Astrocyte (in vitro differentiated cells and primary cell): ENCODE measurements around the gene IL24. TPM values are rescaled to one million over a fixed set of nuclear protein-coding genes. Genes with fewer than 3 reads are reported as not detected.

ENCODE experiments used
- DNase-seq: peaks from one replicate; pipeline ENCODE4 v3.0.0-alpha.2; 2010; ENCODE audit warnings: low read depth
- FAIRE-seq: peaks from 2 replicates; lab custom pipeline; 2011; peaks lifted over from hg19 to GRCh38; lab: Jason Lieb, UNC
- H2AFZ ChIP-seq: 2 replicates; pipeline ENCODE4 v1.6.0; 2012; ENCODE audit warnings: low read depth, low read length, inconsistent platforms
- H3K27ac ChIP-seq: 2 replicates; pipeline ENCODE4 v1.5.1; 2011; ENCODE audit warnings: low read depth, low read length, inconsistent platforms
- H3K27me3 ChIP-seq: 2 replicates; pipeline ENCODE4 v1.6.0; 2011; ENCODE audit warnings: low read length, inconsistent platforms; ENCODE audit not compliant: insufficient read depth
- H3K36me3 ChIP-seq: 2 replicates; pipeline ENCODE4 v1.5.1; 2011; ENCODE audit warnings: low read length, inconsistent platforms; ENCODE audit not compliant: insufficient read depth
- H3K4me1 ChIP-seq: 2 replicates; pipeline ENCODE4 v1.5.1; 2011; ENCODE audit warnings: low read length, inconsistent platforms; ENCODE audit not compliant: insufficient read depth
- H3K4me2 ChIP-seq: 2 replicates; pipeline ENCODE4 v1.6.0; 2012; ENCODE audit warnings: low read length, inconsistent platforms
- H3K4me3 ChIP-seq: 2 replicates; pipeline ENCODE4 v1.5.1; 2011; ENCODE audit warnings: low read depth, mild to moderate bottlenecking, low read length, inconsistent platforms; ENCODE audit not compliant: insufficient read depth
- H3K79me2 ChIP-seq: 2 replicates; pipeline ENCODE4 v1.6.0; 2012; ENCODE audit warnings: mild to moderate bottlenecking, low read length, inconsistent platforms; ENCODE audit not compliant: insufficient read depth
- H3K9ac ChIP-seq: 2 replicates; pipeline ENCODE4 v1.6.0; 2012; ENCODE audit warnings: mild to moderate bottlenecking, low read length, inconsistent platforms
- H3K9me3 ChIP-seq: 2 replicates; pipeline ENCODE4 v1.5.1; 2012; ENCODE audit warnings: low read depth, mild to moderate bottlenecking, low read length, inconsistent platforms; ENCODE audit not compliant: insufficient read depth
- H4K20me1 ChIP-seq: 2 replicates; pipeline ENCODE4 v1.6.0; 2012; ENCODE audit warnings: low read length, inconsistent platforms; ENCODE audit not compliant: insufficient read depth
- H3K27ac Mint-ChIP-seq: one replicate; pipeline ENCODE4 v1.8.0; 2021; ENCODE audit warnings: mild to moderate bottlenecking, mixed read lengths; ENCODE audit not compliant: unreplicated experiment
- H3K27me3 Mint-ChIP-seq: one replicate; pipeline ENCODE4 v1.8.0; 2021; ENCODE audit warnings: low read depth, mixed read lengths; ENCODE audit not compliant: unreplicated experiment
- H3K36me3 Mint-ChIP-seq: one replicate; pipeline ENCODE4 v1.8.0; 2021; ENCODE audit warnings: low read depth, mixed read lengths; ENCODE audit not compliant: unreplicated experiment
- H3K4me1 Mint-ChIP-seq: one replicate; pipeline ENCODE4 v1.8.0; 2021; ENCODE audit warnings: low read depth, mixed read lengths; ENCODE audit not compliant: unreplicated experiment
- H3K4me3 Mint-ChIP-seq: one replicate; pipeline ENCODE4 v1.8.0; 2021; ENCODE audit warnings: mild to moderate bottlenecking, moderate library complexity, mixed read lengths; ENCODE audit not compliant: unreplicated experiment
- H3K9me3 Mint-ChIP-seq: one replicate; pipeline ENCODE4 v1.8.0; 2021; ENCODE audit warnings: mild to moderate bottlenecking, mixed read lengths; ENCODE audit not compliant: unreplicated experiment
- CTCF ChIP-seq: IDR thresholded peaks from 2 replicates; pipeline ENCODE4 v1.5.1; 2011; ENCODE audit warnings: low read depth, mild to moderate bottlenecking, inconsistent platforms, low read length, moderate library complexity; ENCODE audit not compliant: insufficient read depth
- EZH2 ChIP-seq: IDR thresholded peaks from 2 replicates; pipeline ENCODE4 v1.6.1; 2012; ENCODE audit warnings: mild to moderate bottlenecking, low read length, inconsistent platforms; ENCODE audit not compliant: insufficient read depth
- total RNA-seq: library from RNA; stranded (reverse); gene quantifications from 2 replicates; pipeline ENCODE4 v1.2.1, GENCODE V29; 2021

IL24 gene
- total RNA-seq, 1 donor from 2014 or later, result not detected

- H3K9ac ChIP-seq, result no peak overlapping the region
- no peak overlapping the region for H3K27ac ChIP-seq
- Mint-ChIP-seq H3K36me3 (no peaks in the 10 kb centered on the region), H3K9me3 (peaks cover 2% of the 10 kb centered on the region), H3K27me3 (peaks cover 3% of the 10 kb centered on the region), H3K27ac (no peak overlapping the region), H3K4me3 (no peak overlapping the region), H3K4me1 (peaks cover 22% of the 10 kb centered on the region)
- H3K4me3 ChIP-seq, result no peak overlapping the region
- no peak overlapping the region for H2AFZ ChIP-seq
- H3K4me2 ChIP-seq, result no peak overlapping the region
- no peaks in the 10 kb centered on the region for H3K79me2 ChIP-seq
- no peaks in the 10 kb centered on the region for H3K9me3 ChIP-seq
- no peak for TF ChIP-seq CTCF
- no peak for TF ChIP-seq EZH2
- no peaks in the 10 kb centered on the region for H4K20me1 ChIP-seq
- H3K4me1 ChIP-seq, result peaks cover 5% of the 10 kb centered on the region
- H3K36me3 ChIP-seq, result no peaks in the 10 kb centered on the region
- FAIRE-seq (no peak), DNase-seq (no peak)
- no peaks in the 10 kb centered on the region for H3K27me3 ChIP-seq
These were observed 5.8 kb upstream of the IL24 start for GRCh38 chr1:206891412-206891811.

GRCh38 chr1:206892351-206892984, 4.8 kb upstream of the IL24 start:
- peak; percentile 44 for DNase-seq
- Histone ChIP-seq H3K27me3 (no peaks in the 10 kb centered on the region), H3K36me3 (no peaks in the 10 kb centered on the region), H2AFZ (no peak overlapping the region), H3K9me3 (no peaks in the 10 kb centered on the region), H3K27ac (no peak overlapping the region), H3K4me1 (peaks cover 5% of the 10 kb centered on the region), H3K9ac (no peak overlapping the region), H3K4me2 (no peak overlapping the region), H3K79me2 (no peaks in the 10 kb centered on the region), H4K20me1 (no peaks in the 10 kb centered on the region), H3K4me3 (no peak overlapping the region)
- peaks cover 3% of the 10 kb centered on the region for H3K27me3 Mint-ChIP-seq
- no peak overlapping the region for H3K4me3 Mint-ChIP-seq
- H3K36me3 Mint-ChIP-seq, result no peaks in the 10 kb centered on the region
- H3K27ac Mint-ChIP-seq, result no peak overlapping the region
- H3K9me3 Mint-ChIP-seq, result peaks cover 2% of the 10 kb centered on the region
- no peak for TF ChIP-seq CTCF
- TF ChIP-seq EZH2, result no peak
- H3K4me1 Mint-ChIP-seq, result peaks cover 22% of the 10 kb centered on the region
- FAIRE-seq, result no peak

DNA sequence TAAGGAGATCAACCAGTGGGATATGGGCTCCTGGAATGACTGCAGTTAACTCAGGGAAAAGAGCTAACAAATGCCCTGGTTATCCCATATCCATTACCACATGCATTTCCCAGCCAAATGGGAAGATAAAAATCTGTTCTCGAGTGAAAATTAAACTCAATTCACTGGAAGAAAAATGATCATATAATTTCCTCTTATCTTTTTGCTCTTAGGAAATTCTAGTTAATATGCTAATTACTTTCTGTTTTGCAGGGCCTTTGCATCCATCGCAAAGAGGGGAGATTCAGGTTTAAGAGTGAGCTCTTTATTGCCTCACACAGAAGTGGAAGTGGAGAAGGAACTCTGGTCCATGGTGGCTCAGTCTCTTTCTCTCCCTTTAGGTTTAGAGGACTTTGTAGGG, 3.9 kb upstream of the IL24 start:
- Mint-ChIP-seq H3K4me3 (no peak overlapping the region), H3K36me3 (no peaks in the 10 kb centered on the region), H3K9me3 (peaks cover 2% of the 10 kb centered on the region), H3K4me1 (peaks cover 28% of the 10 kb centered on the region), H3K27me3 (peaks cover 3% of the 10 kb centered on the region), H3K27ac (no peak overlapping the region)
- H3K27ac ChIP-seq, result no peak overlapping the region
- peaks cover 10% of the 10 kb centered on the region for H3K4me1 ChIP-seq
- no peak overlapping the region for H3K9ac ChIP-seq
- H3K79me2 ChIP-seq, result no peaks in the 10 kb centered on the region
- H3K4me3 ChIP-seq, result no peak overlapping the region
- DNase-seq, result no peak
- no peak overlapping the region for H2AFZ ChIP-seq
- H4K20me1 ChIP-seq, result no peaks in the 10 kb centered on the region
- TF ChIP-seq CTCF (no peak), EZH2 (no peak)
- no peaks in the 10 kb centered on the region for H3K9me3 ChIP-seq
- no peaks in the 10 kb centered on the region for H3K27me3 ChIP-seq
- FAIRE-seq, result no peak
- no peaks in the 10 kb centered on the region for H3K36me3 ChIP-seq
- H3K4me2 ChIP-seq, result no peak overlapping the region
